ENCODE results near the gene SNX7. TPM values are rescaled to one million over a fixed set of nuclear protein-coding genes. Genes with fewer than 3 reads are reported as not detected.

SNX7 gene
- total RNA-seq, 4 donors from 2014 or later: 4.1 to 37.3 (median 23.4) TPM

DNA sequence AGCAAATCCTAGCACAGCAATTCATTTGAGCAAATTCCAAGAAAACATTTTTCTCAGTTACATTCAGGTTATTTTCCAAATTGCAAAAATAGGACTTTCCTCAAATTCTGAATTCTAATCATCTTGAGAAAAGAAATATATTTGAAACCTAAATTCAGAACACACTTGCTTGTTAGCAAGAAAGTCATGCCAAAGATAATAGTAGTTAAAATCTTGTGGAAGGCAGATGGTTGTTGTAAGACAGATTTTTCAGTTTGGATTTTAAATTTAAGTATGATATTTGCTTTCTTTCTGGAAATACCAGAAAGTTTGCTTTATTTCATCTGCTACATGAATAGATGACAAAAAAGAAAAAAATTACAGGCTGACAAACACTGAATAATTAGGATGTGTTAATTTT is 29.1 kb downstream of the SNX7 start:
- H3K27me3 ChIP-seq: no peaks in the 10 kb centered on the region
- no peak overlapping the region for H3K27ac ChIP-seq
- peaks cover 0 to 8% (median 0%) of the 10 kb centered on the region in 4 donors for H3K36me3 ChIP-seq
- no peak for DNase-seq
- H3K4me1 ChIP-seq: no peaks in the 10 kb centered on the region
- in situ Hi-C loops (cut with MboI; ENCODE audit: low pct_ligation_motif_present in 1 of 4, low pct_unique_long_range_greater_than_20kb in 1 of 4, low sequenced_read_pairs in 3 of 4): no loop called here
- no peak overlapping the region for H3K4me3 ChIP-seq
- H3K9me3 ChIP-seq: no peaks in the 10 kb centered on the region
- TF ChIP-seq, protein P1, sequence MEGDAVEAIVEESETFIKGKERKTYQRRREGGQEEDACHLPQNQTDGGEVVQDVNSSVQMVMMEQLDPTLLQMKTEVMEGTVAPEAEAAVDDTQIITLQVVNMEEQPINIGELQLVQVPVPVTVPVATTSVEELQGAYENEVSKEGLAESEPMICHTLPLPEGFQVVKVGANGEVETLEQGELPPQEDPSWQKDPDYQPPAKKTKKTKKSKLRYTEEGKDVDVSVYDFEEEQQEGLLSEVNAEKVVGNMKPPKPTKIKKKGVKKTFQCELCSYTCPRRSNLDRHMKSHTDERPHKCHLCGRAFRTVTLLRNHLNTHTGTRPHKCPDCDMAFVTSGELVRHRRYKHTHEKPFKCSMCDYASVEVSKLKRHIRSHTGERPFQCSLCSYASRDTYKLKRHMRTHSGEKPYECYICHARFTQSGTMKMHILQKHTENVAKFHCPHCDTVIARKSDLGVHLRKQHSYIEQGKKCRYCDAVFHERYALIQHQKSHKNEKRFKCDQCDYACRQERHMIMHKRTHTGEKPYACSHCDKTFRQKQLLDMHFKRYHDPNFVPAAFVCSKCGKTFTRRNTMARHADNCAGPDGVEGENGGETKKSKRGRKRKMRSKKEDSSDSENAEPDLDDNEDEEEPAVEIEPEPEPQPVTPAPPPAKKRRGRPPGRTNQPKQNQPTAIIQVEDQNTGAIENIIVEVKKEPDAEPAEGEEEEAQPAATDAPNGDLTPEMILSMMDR (IDR thresholded peaks at IDR 0.05): no peak
- no peak for TF ChIP-seq EP300 (IDR thresholded peaks at IDR 0.05; ENCODE audit: low read depth)
- TF ChIP-seq POLR2A (IDR thresholded peaks at IDR 0.05): no peak
- TF ChIP-seq POLR2AphosphoS5 (IDR thresholded peaks at IDR 0.05): no peak
- intact Hi-C loops (cut with DNase I; ENCODE audit: low total_unique reads): no loop called here

DNA sequence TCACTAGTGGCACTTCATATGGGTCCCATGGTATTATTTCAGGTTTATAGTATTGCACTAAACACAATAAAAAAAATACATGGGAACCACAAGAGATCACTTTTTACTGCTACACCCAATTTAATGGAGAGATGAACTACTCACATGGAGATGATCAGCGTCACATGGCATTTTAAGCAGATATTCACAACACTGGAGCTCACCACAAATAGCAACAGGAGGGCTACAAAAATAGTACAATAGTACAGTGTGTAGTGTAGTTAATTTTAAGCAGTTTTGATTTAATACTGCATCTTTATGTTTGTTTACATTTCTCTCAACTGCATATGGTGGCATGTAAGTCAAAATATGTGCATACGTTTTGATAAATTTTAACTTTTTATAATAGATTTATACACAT is 31.0 kb downstream of the SNX7 start:
- no peak for TF ChIP-seq EP300 (IDR thresholded peaks at IDR 0.05; ENCODE audit: low read depth)
- Histone ChIP-seq H3K27ac (no peak overlapping the region), H3K9me3 (no peaks in the 10 kb centered on the region), H3K4me3 (no peak overlapping the region), H3K36me3 (peaks cover 0 to 5% (median 0%) of the 10 kb centered on the region in 4 donors), H3K4me1 (no peaks in the 10 kb centered on the region), H3K27me3 (no peaks in the 10 kb centered on the region)
- intact Hi-C loops (cut with DNase I; ENCODE audit: low total_unique reads): no loop called here
- in situ Hi-C loops (cut with MboI; ENCODE audit: low pct_ligation_motif_present in 1 of 4, low pct_unique_long_range_greater_than_20kb in 1 of 4, low sequenced_read_pairs in 3 of 4): no loop called here
- 83 to 86% methylated on average over 2 of the region's 2 CpGs for WGBS, 2 donors (ENCODE audit: low coverage in 1 of 2)
- DNase-seq: no peak

DNA sequence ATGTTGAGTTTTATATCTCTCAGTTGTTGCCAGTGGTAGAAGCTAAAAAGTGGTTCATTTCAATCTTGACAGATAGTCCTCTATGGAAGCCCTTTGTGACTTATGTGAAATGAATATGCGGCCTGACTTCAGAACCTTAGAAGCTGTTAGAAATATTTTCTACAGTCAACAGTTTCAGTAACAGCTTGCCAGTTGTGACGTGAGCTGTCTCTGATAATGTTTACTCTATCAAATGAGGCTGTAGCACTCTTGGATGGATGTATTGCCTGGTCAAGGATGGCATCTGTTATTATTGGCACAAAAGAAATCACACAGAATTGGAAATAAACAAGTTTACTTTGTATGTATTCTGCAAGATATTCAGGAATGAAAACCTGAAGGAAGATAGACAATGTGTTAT is 31.9 kb downstream of the SNX7 start:
- no peaks in the 10 kb centered on the region for H3K27me3 ChIP-seq
- H3K36me3 ChIP-seq: peaks cover 0 to 5% (median 0%) of the 10 kb centered on the region in 4 donors
- H3K4me1 ChIP-seq: no peaks in the 10 kb centered on the region
- no peak overlapping the region for H3K4me3 ChIP-seq
- WGBS, 2 donors (ENCODE audit: low coverage in 1 of 2): 79 to 83% methylated on average over 2 of the region's 2 CpGs
- no peaks in the 10 kb centered on the region for H3K9me3 ChIP-seq
- in situ Hi-C loops (cut with MboI; ENCODE audit: low pct_ligation_motif_present in 1 of 4, low pct_unique_long_range_greater_than_20kb in 1 of 4, low sequenced_read_pairs in 3 of 4): no loop called here
- DNase-seq: no peak
- TF ChIP-seq, protein P1 (IDR thresholded peaks at IDR 0.05): no peak
- TF ChIP-seq POLR2AphosphoS5 (IDR thresholded peaks at IDR 0.05) (no peak), POLR2A (IDR thresholded peaks at IDR 0.05) (no peak), EP300 (IDR thresholded peaks at IDR 0.05; ENCODE audit: low read depth) (no peak)
- no peak overlapping the region for H3K27ac ChIP-seq
- intact Hi-C loops (cut with DNase I; ENCODE audit: low total_unique reads): no loop called here

DNA sequence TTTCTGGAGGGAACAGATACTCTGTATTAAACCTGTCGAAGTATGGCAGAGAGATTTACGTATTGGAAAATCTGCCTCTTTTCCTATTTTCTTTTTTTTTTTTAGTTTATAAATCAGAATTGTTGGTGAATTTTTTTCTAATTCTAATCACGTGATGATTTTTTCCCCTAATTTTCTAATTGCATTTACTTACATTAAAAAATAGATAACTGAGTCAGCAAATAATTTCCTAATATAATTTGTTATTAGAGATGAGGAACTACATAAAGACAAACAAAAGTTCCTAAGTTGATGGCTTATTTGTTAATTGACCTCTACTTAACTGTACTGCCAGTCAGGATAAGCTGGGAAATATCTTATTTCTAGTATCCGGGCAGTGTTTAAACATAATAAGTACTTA is 34.6 kb downstream of the SNX7 start:
- Histone ChIP-seq H3K9me3 (no peaks in the 10 kb centered on the region), H3K4me1 (peaks cover 0 to 3% (median 0%) of the 10 kb centered on the region in 4 donors), H3K27ac (no peak overlapping the region), H3K27me3 (no peaks in the 10 kb centered on the region), H3K36me3 (peaks cover 0 to 13% (median 4%) of the 10 kb centered on the region in 4 donors), H3K4me3 (no peak overlapping the region)
- in situ Hi-C loops (cut with MboI; ENCODE audit: low pct_ligation_motif_present in 1 of 4, low pct_unique_long_range_greater_than_20kb in 1 of 4, low sequenced_read_pairs in 3 of 4) (no loop called here), intact Hi-C loops (cut with DNase I; ENCODE audit: low total_unique reads) (no loop called here)
- DNase-seq: no peak
- TF ChIP-seq EP300 (IDR thresholded peaks at IDR 0.05; ENCODE audit: low read depth) (no peak), POLR2AphosphoS5 (IDR thresholded peaks at IDR 0.05) (no peak), POLR2A (IDR thresholded peaks at IDR 0.05) (no peak)
- TF ChIP-seq, protein P1 (IDR thresholded peaks at IDR 0.05): no peak
- WGBS, 2 donors (ENCODE audit: low coverage in 1 of 2): 93 to 96% methylated on average over 3 to 4 of the region's 4 CpGs

DNA sequence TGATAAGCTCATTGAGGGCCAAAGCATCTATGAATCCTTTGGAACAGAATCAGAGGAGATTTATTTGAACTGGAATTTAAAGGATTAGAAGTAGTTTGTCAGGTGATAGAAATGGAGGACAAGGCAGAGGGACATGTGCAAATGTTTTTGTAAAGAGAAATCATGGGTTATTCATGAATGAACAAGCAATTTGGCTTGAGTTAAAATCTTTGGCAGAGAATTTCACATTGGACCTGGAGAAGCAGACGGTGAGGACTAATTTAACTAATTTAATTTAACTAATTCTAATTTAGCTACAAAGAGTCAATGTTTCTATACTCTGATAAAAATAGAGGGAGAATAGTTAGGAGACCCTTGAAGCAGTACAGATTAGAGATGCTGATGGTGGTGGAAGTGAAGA is 36.3 kb downstream of the SNX7 start:
- Histone ChIP-seq H3K27ac (no peak overlapping the region), H3K36me3 (peaks cover 0 to 20% (median 4%) of the 10 kb centered on the region in 4 donors), H3K9me3 (no peaks in the 10 kb centered on the region), H3K27me3 (no peaks in the 10 kb centered on the region), H3K4me3 (no peak overlapping the region), H3K4me1 (peaks cover 0 to 3% (median 0%) of the 10 kb centered on the region in 4 donors)
- WGBS, 2 donors (ENCODE audit: low coverage in 1 of 2): 85 to 91% methylated on average over 1 of the region's 1 CpG
- DNase-seq: no peak
- intact Hi-C loops (cut with DNase I; ENCODE audit: low total_unique reads) (no loop called here), in situ Hi-C loops (cut with MboI; ENCODE audit: low pct_ligation_motif_present in 1 of 4, low pct_unique_long_range_greater_than_20kb in 1 of 4, low sequenced_read_pairs in 3 of 4) (no loop called here)
- TF ChIP-seq, protein P1 (IDR thresholded peaks at IDR 0.05): no peak
- TF ChIP-seq POLR2A (IDR thresholded peaks at IDR 0.05) (no peak), EP300 (IDR thresholded peaks at IDR 0.05; ENCODE audit: low read depth) (no peak), POLR2AphosphoS5 (IDR thresholded peaks at IDR 0.05) (no peak)
